SK-N-SH (cell line): ENCODE measurements around the gene KCNA1. TPM values are rescaled to one million over a fixed set of nuclear protein-coding genes. Genes with fewer than 3 reads are reported as not detected.

Source experiments
- CTCF ChIA-PET: fragments of 300-600, 350-600 bp; formaldehyde crosslinking; extraction: SDS; loops from one replicate; lab custom pipeline; 2021; lab: Yijun Ruan, JAX
- POLR2A ChIA-PET: fragments of 350-600 bp; sonication (Branson Sonifier 250); formaldehyde crosslinking; extraction: SDS; loops from one replicate; lab custom pipeline; 2020; ENCODE audit warnings: antibody characterized with exemption, inconsistent platforms; lab: Yijun Ruan, JAX
- DNase-seq: peaks from one replicate; pipeline ENCODE4 v3.0.0; 2012
- H2AFZ ChIP-seq: fragments of 200-600 bp; sonication (generic); 2 replicates; pipeline ENCODE4 v1.8.1; 2016; ENCODE audit warnings: antibody characterized with exemption, mild to moderate bottlenecking, low read depth
- H3F3A ChIP-seq: fragments of 200-600 bp; sonication (generic); replicated peaks from 2 replicates; pipeline ENCODE3; 2016; ENCODE audit warnings: antibody characterized with exemption, mild to moderate bottlenecking; ENCODE audit not compliant: insufficient read depth
- H3K27ac ChIP-seq, 2 experiments: fragments of 200-500 bp in 1 of 2; fragments of 200-600 bp in 1 of 2; sonication (Bioruptor generic) in 1 of 2; sonication (generic), shearing (Covaris generic) in 1 of 2; 2 replicates each; pipeline versions ENCODE4 v1.5.1 to v1.6.1; 2014 to 2016; ENCODE audit warnings: low read depth in 2 of 2, inconsistent platforms in 1 of 2, low read length in 1 of 2, mild to moderate bottlenecking in 1 of 2, mixed read lengths in 1 of 2
- H3K27me3 ChIP-seq: fragments of 200-600 bp; sonication (generic), shearing (Covaris generic); 2 replicates; pipeline ENCODE4 v1.6.1; 2016; ENCODE audit warnings: mixed run types; ENCODE audit not compliant: insufficient read depth
- H3K36me3 ChIP-seq, 2 experiments: fragments of 200-500 bp in 1 of 2; fragments of 200-600 bp in 1 of 2; sonication (Bioruptor generic) in 1 of 2; sonication (generic) in 1 of 2; replicated peaks in 1 of 2; 2 replicates each; pipeline versions ENCODE3 to v1.5.1; 2014 to 2016; ENCODE audit warnings: low read length in 1 of 2, mild to moderate bottlenecking in 1 of 2; ENCODE audit not compliant: insufficient read depth in 2 of 2, control insufficient read depth in 1 of 2
- H3K4me1 ChIP-seq, 2 experiments: fragments of 200-500 bp in 1 of 2; fragments of 200-600 bp in 1 of 2; sonication (Bioruptor generic) in 1 of 2; sonication (generic), shearing (Covaris generic) in 1 of 2; 2 replicates each; pipeline versions ENCODE4 v1.5.1 to v1.6.1; 2014 to 2016; ENCODE audit warnings: low read depth in 1 of 2, low read length in 1 of 2, mixed run types in 1 of 2; ENCODE audit not compliant: insufficient read depth in 2 of 2, control insufficient read depth in 1 of 2
- H3K4me2 ChIP-seq: fragments of 200-600 bp; sonication (generic), shearing (Covaris generic); 2 replicates; pipeline ENCODE4 v1.6.1; 2017; ENCODE audit warnings: mixed run types
- H3K4me3 ChIP-seq, 2 experiments: fragments of 200-500 bp in 1 of 2; fragments of 200-600 bp in 1 of 2; sonication (Bioruptor generic) in 1 of 2; sonication (generic), shearing (Covaris generic) in 1 of 2; 2 replicates each; pipeline versions ENCODE4 v1.5.1 to v1.8.1; 2014 to 2016; ENCODE audit warnings: low read depth in 2 of 2, inconsistent platforms in 1 of 2, low read length in 1 of 2, mild to moderate bottlenecking in 1 of 2, mixed read lengths in 1 of 2, moderate library complexity in 1 of 2
- H3K79me2 ChIP-seq: fragments of 200-600 bp; sonication (generic); 2 replicates; pipeline ENCODE4 v1.8.1; 2017; ENCODE audit warnings: mild to moderate bottlenecking; ENCODE audit not compliant: insufficient read depth
- H3K9ac ChIP-seq: fragments of 200-600 bp; sonication (generic); 2 replicates; pipeline ENCODE4 v1.6.1; 2017; ENCODE audit warnings: mixed run types
- H3K9me2 ChIP-seq: fragments of 200-600 bp; sonication (generic); 2 replicates; pipeline ENCODE4 v1.6.1; 2017; ENCODE audit warnings: mixed run types
- H3K9me3 ChIP-seq: fragments of 200-600 bp; sonication (generic); 2 replicates; pipeline ENCODE4 v1.6.1; 2017; ENCODE audit warnings: mixed run types, mild to moderate bottlenecking, moderate library complexity
- H4K20me1 ChIP-seq: fragments of 200-600 bp; sonication (generic); 2 replicates; pipeline ENCODE4 v1.6.1; 2017; ENCODE audit warnings: mild to moderate bottlenecking, mixed run types; ENCODE audit not compliant: insufficient read depth
- EZH2phosphoT487 ChIP-seq: fragments of 200-600 bp; sonication (generic); IDR thresholded peaks from 2 replicates; pipeline ENCODE4 v1.6.1; 2017; ENCODE audit warnings: low read depth, mixed run types, mild to moderate bottlenecking, antibody characterized with exemption, moderate library complexity, borderline replicate concordance
- GABPA ChIP-seq: IDR thresholded peaks from 2 replicates; pipeline ENCODE4 v1.4.0; 2012; ENCODE audit warnings: low read depth, mild to moderate bottlenecking
- GATA2 ChIP-seq: sonication (generic); formaldehyde crosslinking; IDR thresholded peaks from 2 replicates; pipeline ENCODE4 v1.5.0; 2020; ENCODE audit warnings: mild to moderate bottlenecking, missing genetic modification reagents
- JUND ChIP-seq: IDR thresholded peaks from 2 replicates; pipeline ENCODE4 v1.4.0; 2012
- MAX ChIP-seq: IDR thresholded peaks from 2 replicates; pipeline ENCODE4 v1.4.0; 2012; ENCODE audit warnings: low read depth
- MEF2A ChIP-seq: IDR thresholded peaks from 2 replicates; pipeline ENCODE4 v1.4.0; 2012; ENCODE audit warnings: low read depth, borderline replicate concordance
- MXI1 ChIP-seq: IDR thresholded peaks from 2 replicates; pipeline ENCODE4 v1.6.1; 2012; ENCODE audit warnings: mild to moderate bottlenecking, low read depth, low read length, improper control_type of control experiment
- NFIC ChIP-seq: IDR thresholded peaks from 2 replicates; pipeline ENCODE4 v1.4.0; 2012; ENCODE audit warnings: borderline replicate concordance
- NRF1 ChIP-seq: IDR thresholded peaks from 2 replicates; pipeline ENCODE4 v1.6.1; 2012; ENCODE audit warnings: low read depth, mild to moderate bottlenecking, low read length
- PBX3 ChIP-seq: IDR thresholded peaks from 2 replicates; pipeline ENCODE4; 2012
- RCOR1 ChIP-seq: fragments of 150-350 bp; IDR thresholded peaks from 2 replicates; pipeline ENCODE4 v1.6.1; 2017; ENCODE audit warnings: antibody characterized with exemption, low read length
- SIN3A ChIP-seq: IDR thresholded peaks from 2 replicates; pipeline ENCODE4 v1.6.1; 2012; ENCODE audit warnings: low read depth, mild to moderate bottlenecking, low read length, moderate library complexity, borderline replicate concordance
- TAF1 ChIP-seq: IDR thresholded peaks from 2 replicates; pipeline ENCODE4 v1.6.1; 2012; ENCODE audit warnings: low read depth, mild to moderate bottlenecking, low read length, moderate library complexity, borderline replicate concordance
- TCF12 ChIP-seq: IDR thresholded peaks from 2 replicates; pipeline ENCODE4 v1.4.0; 2012
- YY1 ChIP-seq: IDR thresholded peaks from 2 replicates; pipeline ENCODE4 v1.4.0; 2012; ENCODE audit warnings: low read depth, mild to moderate bottlenecking
- ZBTB33 ChIP-seq: IDR thresholded peaks from 2 replicates; pipeline ENCODE4 v1.4.0; 2012; ENCODE audit warnings: low read depth, borderline replicate concordance
- WGBS: methylation state at CpG from one replicate; pipeline ENCODE4 v1.1.6; 2017; ENCODE audit warnings: low lambda C conversion rate; 5-methylcytosine and 5-hydroxymethylcytosine counted together
- polyA plus RNA-seq, 3 experiments: library from polyadenylated mRNA; depleted of rRNA; stranded (reverse); fragments of >200 nt; gene quantifications; 2 replicates each; pipeline ENCODE4 v1.2.3, GENCODE V29; 2012

KCNA1 gene
- polyA plus RNA-seq, 1 of the 3 experiments (the other 2 are of a cell fraction) = not detected

GRCh38 chr12:4960030-4960429, 50.3 kb downstream of the KCNA1 start:
- no peaks in the 10 kb centered on the region for H3K9me2 ChIP-seq
- 0 out of 4 replicates have a peak overlapping the region, but pooled peaks of 1 of the 2 experiments have one; percentile 14 for H3K4me3 ChIP-seq
- H3K79me2 ChIP-seq = no peaks in the 10 kb centered on the region
- TF ChIP-seq PBX3 (no peak), NFIC (peak; percentile 21; the same call in 1 of the 2 replicates), MEF2A (no peak), SIN3A (no peak), EZH2phosphoT487 (no peak), GABPA (no peak), GATA2 (CRISPR knock-in tag) (no peak), YY1 (no peak), JUND (no peak), MXI1 (no peak), TAF1 (0 out of 2 replicates have a peak, but pooled peaks have one; percentile 7), ZBTB33 (no peak), MAX (no peak), TCF12 (no peak), RCOR1 (no peak), NRF1 (no peak)
- peaks cover 10% of the 10 kb centered on the region; the same call in 1 of the 2 replicates for H3K27me3 ChIP-seq
- peak overlapping the region; percentile 79 to 86; a peak in 2 of 4 replicates for H3K27ac ChIP-seq
- H3K4me1 ChIP-seq = peaks cover 2 to 17% of the 10 kb centered on the region in 2 experiments; a peak in 3 of 4 replicates
- WGBS = 9% methylated on average over 9 of the region's 13 CpGs
- no peaks in the 10 kb centered on the region for H4K20me1 ChIP-seq
- H3K9ac ChIP-seq = no peak overlapping the region
- POLR2A ChIA-PET = no interaction called here
- CTCF ChIA-PET = interaction anchor here (0.5 kb wide), 1 partner anchor 144 kb away, joined by 3 read pairs; no protein-coding TSS in a partner anchor
- H3F3A ChIP-seq = peaks cover 30% of the 10 kb centered on the region
- H3K36me3 ChIP-seq = no peaks in the 10 kb centered on the region
- H2AFZ ChIP-seq = peak overlapping the region; percentile 69
- DNase-seq = no peak
- no peaks in the 10 kb centered on the region for H3K9me3 ChIP-seq
- peak overlapping the region; percentile 8; the same call in 1 of the 2 replicates for H3K4me2 ChIP-seq
